IPS-NIHi11 (cell line): ENCODE data around the gene ASXL1.
"Not testable (repeated sequence)": the region's sequence is repeated elsewhere in the genome, so short reads cannot be mapped to it uniquely, and the experiment has no call there.

Source experiments
- DNase-seq: peaks from one replicate; pipeline ENCODE4 v3.0.0; 2012; ENCODE audit warnings: mixed read lengths, low spot score

Gene ASXL1

DNA sequence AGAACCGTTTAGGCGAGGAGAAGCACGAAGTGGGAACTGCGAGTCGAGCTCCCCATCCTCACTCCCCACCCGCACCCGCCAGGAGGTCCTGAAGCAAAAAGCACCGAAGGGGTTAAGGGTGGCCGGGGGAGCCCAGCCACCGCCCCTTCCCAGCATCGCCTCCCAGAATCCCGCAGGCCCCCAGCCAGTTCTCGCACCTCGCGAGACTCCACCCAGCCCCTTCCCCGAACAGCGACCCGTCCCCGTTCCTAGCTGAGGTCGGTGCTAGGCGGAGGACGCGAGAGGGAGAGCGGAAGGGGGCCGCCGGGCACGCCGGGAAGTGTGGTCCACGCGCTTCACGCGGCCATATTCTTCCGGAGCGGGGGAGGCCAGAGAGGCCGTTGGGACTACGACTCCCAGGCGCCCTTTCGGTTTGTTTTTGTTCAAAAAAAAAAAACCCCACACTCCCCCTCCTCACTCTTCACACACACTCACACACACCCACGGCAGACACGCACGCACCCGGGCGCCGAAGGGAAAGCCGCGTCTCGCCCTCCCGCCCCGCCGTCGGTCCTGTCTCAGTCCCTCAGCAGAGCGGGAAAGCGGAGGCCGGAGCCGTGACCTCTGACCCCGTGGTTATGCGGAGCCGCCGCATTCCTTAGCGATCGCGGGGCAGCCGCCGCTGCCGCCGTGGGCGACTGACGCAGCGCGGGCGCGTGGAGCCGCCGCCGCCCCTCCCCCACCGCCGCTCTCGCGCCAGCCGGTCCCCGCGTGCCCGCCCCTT lies at the start of gene ASXL1:
TSS of gene ASXL1 (plus strand) at position 463 of the 763 bp plus-strand sequence. CDS start 445 bp downstream, outside the sequence.
- peak; percentile 98 for DNase-seq

DNA sequence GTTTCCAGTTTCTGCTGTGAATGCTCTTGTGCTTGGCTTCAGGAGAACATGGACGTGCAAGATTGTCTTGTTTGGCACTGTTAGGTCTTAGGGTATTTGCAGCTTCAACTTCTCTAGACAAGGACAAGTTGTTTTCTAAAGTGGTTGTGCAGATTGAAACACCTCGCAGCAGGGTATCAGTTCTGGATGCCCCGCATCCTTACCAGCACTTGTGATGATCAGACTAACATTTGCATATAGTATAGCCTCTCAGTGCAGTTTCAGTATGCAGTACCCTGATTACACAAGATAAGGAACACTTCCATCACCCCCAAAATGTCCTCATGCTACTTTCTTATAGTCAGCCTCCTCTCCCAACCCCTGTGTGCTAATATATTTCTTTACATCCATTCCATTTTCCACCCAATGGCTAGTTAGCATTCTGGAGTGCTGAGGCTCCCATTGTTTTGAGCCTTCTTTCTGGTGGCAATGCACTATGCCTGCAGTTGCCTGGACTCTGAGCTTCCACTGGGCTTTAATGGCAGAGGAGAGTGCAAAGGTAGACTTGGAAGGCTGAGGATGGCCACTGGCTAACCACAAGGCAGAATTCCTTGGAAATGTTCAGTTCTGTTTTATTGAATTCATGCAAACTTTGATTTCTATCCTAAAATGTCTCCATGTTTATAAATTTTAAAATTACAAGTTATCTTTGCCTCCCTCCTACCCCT lies 45.3 kb upstream of the ASXL1 start:
- DNase-seq, result no peak

DNA sequence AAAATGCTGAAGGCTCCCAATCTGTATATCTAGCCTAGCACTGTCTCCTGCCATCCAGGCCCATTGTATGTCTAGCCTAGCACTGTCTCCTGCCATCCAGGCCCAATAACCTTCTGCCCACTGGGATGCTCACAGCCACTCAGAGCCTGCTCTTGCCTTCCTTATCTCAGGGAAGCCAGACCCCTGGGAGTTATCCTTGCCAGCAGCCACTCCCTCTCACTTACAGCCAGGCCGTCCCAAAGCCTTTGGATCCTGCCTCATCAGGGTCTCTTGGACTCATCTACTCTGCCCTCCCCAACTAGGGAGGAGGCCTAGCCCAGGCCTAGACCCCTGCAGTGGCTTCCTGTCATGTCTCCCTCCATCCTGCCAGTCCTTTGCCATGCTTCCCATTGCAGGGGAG lies 43.4 kb upstream of the ASXL1 start:
- no peak for DNase-seq

DNA sequence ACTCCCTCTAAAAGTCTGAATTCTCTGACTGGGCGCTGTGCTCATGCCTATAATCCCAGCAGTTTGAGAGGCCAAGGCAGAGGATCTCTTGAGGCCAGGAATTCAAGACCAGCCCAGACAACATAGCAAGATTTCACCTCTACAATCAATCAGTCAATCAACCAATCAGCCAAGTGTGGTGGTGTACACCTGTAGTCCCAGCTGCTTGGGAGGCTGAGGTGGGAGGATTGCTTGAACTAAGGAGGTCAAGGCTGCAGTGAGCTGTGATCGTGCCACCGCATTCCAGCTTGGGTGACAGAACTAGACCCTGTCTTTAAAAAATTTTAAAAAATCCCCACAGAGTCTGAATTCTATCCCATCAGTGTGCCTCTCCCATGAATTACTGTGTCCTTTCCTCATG lies 42.7 kb upstream of the ASXL1 start:
- no peak for DNase-seq

DNA sequence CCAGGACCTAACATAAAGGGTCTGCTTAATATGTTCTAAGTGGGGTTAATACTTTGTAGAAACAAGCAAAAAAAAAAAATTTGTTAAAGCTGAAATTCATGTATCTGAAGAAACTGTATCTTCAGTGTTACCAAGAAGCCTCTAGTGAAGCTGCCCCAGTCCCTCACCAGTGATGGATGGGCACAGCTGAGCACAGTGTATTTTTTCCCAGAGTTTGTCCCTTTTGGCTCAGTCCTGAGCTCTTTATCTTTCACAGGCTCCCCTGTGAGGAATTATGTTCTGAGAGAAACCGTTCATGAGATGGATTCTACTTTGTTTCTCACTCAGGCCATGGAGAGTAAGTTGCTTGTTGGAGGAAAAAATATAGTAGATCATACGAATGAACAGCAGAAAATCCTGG lies 42.2 kb upstream of the ASXL1 start:
- DNase-seq, result no peak

DNA sequence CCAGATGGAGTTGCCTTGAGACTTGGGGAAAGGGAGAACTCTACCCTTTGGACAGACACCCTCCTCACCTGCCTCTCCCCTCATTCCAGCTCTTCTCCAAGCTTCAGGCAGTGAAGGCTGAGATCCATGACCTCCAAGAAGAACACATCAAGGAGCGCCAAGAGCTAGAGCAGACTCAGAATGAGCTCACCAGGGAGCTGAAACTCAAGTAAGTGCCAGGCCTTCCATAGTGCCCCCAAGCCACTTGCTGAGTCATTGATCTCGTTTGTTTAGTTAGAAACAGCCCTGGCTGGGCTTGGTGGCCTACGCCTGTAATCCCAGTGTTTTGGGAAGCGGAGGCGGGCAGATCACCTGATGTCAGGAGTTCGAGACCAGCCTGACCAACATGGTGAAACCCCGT lies 41.5 kb upstream of the ASXL1 start:
- no peak for DNase-seq

DNA sequence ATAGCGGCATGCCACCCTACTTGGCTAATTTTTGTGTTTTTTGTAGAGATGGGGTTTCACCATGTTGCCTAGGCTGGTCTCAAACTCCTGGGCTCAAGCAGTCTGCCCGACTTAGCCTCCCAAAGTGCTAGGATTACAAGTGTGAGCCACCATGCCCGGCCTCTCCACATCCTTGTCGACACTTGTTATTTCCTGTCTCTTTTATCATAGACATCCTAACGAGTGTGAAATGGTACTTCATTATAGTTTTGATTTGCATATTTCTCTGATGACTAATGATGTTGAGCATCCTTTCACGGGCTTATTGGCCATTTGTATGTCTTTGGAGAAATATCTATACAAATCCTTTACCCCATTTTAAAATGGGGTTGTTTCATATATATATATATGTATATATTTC lies 39.0 kb upstream of the ASXL1 start:
- DNase-seq, result no peak

DNA sequence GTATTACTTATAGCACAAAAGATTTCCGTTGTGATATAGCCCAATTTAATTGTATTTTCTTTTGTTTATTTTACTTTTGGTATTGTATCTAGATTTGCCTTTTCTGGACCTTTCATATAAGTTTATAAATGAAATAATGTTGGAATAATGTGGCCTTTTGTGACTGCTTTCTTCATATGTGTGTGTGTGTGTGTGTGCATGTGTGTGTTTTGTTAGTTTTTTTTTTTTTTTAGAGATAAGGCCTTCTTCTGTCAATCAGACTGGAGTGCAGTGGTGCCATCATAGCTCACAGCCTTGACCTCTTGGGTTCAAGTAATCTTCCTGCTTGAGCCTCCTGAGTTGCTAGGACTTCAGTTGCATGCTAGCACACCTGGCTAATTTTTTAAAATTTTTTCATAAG lies 37.8 kb upstream of the ASXL1 start:
- no peak for DNase-seq

DNA sequence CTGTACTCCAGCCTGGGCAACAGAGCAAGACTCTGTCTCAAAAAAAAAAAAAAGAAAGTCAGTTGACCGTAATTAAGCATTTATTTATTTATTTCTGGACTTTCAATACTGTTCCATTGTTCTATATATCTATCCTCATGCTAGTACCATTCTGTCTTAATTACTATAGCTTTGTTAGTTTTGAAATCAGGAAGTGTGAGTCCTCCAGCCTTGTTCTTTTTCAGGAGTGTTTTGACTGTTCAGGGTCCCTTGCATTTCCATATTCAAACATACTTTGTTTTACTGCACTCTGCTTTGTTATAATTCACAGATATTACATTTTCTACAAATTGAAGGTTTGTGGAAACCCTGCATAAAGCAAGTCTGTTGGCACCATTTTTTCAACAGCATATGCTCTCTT lies 36.7 kb upstream of the ASXL1 start:
- no peak for DNase-seq

DNA sequence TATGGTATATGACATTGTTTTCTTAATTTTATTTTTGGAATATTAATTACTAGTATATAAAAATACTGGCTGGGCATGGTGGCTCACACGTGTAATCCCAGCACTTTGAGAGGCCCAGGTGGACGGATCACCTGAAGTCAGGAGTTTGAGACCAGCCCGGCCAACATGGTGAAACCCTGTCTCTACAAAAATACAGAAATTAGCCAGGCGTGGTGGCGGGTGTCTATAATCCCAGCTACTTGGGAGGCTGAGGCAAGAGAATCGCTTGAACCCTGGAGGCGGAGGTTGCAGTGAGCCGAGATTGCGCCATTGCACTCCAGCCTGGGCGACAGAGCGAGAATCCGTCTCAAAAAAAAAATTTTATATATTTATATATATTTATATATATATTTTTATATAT lies 35.9 kb upstream of the ASXL1 start:
- not testable (repeated sequence) for DNase-seq

DNA sequence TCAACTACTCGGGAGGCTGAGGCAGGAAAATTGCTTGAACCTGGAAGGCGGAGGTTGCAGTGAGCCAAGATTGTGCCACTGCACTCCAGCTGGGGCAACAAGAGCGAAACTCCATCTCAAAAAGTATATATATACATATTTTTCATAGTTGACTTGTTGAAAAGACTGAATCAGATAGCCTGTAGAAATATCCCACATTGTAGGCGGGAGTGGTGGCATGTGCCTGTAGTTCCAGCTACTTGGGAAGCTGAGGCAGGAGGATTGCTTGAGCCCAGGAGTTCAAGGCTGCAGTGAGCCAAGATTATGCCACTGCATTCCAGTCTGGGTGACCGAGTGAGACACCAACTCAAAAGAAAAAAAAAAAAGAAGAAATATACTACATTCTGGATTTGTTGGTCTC lies 34.4 kb upstream of the ASXL1 start:
- DNase-seq, result not testable (repeated sequence)

DNA sequence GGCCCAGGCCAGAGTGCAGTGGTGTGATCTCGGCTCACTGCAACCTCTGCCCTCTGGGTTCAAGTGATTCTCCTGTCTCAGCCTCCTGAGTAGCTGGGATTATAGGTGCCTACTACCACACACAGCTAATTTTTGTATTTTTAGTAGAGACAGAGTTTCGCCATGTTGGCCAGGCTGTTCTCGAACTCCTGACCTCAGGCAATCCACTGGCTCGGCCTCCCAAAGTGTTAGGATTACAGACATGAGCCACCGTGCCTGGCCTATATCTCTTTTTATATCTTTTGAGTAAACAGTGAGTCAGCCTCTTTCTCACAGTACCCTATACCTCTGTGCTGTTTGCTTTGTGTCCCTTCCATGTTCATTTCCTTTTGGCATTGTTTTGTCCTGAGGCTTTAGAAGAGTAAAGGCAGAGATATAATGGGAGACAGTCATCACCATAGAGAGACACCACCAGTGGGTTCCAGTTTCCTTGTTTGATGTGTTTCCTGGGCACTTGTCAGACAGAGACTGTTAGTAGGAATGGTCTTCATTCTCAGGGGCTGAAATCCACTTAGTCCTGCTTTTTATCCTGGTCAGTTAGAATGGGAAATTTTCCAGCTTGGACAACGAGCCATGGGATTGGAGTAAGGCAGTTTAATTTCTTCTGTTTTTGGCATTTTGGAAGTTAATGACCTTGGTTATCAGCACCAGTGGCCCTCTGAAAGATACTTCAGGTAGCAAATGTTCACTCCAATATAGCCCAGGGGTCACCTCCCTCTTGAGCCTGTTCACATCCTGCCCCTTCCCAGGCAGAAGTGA lies 32.2 kb upstream of the ASXL1 start:
- no peak for DNase-seq

DNA sequence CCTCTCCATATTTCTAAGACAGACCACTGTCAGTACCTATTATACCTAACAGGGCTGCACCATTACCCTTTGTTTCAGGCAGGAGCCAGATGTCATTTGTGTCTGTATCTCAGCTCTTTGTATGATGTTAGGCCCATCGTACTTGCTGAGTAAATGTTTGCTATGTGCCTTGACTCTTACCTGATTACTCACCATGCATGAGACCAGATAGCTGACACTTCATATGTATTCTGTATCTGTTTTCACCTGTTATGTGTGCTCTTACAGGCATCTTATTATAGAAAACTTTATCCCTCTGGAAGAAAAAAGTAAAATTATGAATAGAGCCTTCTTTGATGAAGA lies 31.7 kb upstream of the ASXL1 start:
- DNase-seq, result no peak

DNA sequence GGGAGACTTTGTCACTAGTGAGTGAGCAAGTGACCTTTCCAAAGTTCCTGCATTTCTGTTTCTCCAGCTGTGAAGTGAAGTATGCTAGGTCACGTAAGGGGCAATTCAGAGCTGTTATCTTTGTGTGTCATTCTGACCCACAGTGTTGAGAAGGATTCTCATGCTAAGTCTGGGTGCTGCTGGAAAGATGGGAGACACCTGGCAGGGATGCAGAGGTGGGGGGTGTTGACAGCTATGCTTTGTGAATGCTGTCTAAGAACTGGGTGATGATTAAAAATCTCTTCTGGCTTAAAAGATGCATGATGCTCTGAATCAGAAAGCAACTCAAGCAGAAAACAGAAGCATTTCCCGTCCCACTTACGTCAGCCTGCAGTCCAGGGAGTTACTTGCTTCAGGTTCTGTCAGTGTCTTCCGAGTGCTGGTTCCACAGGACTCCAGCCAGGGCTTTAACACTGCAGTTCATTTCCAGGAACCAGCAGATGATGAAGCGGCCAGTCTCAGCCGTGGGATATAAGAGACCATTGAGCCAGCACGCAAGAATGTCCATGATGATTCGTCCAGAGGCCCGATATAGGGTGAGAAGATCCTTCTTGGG lies 30.9 kb upstream of the ASXL1 start:
- no peak for DNase-seq

DNA sequence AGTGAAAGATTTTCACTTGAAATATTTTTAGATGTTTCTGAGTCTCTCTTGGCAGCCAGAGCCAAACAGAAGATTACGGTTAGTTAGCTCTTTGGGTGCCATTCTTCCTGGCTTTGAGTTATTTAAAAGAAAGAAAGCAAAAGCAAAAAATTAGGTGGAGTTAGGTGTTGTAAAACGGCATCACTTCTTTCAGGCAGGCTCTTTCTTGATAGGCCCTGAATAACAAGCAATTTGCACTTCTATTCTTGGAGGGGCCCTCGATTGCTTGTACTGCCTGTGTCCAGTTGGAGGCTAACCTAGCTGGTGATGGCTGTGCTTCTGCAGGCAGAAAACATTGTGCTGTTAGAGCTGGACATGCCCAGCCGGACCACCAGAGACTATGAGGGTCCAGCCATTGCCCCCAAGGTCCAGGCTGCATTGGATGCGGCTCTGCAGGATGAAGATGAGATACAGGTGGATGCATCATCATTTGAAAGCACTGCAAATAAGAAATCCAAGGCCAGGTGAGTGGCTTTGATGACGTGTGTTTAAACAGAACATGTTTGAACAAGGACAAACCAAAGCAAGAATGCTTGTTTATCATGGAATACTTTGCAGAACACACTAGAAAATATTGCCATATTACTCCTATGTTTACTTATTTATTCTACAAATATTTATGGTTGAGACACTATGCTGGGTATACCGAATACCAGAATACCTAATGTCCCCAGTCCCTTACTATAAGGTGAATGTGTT lies 28.1 kb upstream of the ASXL1 start:
- no peak for DNase-seq

DNA sequence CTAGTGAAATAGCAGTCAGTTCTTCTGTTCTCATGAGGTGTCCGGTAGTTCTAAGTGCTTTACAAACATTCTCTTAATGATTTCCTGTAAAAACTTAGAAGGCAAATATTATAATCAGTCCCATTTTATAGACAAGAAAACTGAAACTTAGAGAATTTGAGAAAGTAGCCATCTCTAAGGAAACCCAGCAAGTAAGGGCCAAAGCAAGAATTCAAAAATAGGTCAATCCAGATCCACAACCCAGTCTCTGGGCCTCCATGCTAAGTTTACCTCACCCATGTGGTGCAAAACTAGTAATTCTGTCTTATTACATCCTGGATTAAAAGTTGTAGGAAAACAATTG lies 27.6 kb upstream of the ASXL1 start:
- DNase-seq, result no peak

DNA sequence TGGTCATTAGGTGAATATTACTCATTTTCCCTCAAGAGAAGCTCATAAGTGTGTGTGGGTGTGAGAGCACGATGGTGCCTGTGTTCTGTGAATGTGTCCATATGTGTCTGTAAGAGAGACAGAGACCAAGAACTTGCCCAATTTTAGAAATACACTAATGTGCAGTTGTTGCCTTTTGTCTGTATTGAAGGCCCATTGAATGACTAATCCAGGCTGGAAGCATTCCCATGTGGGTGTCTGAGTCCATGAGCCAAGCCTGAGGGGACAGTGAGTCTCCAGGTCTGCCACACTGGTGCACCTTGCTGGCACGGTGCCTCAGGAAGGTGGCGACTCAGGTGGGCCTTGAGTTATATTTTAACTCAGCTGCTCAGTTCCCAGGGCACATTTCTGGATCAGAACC lies 25.5 kb upstream of the ASXL1 start:
- DNase-seq, result no peak

DNA sequence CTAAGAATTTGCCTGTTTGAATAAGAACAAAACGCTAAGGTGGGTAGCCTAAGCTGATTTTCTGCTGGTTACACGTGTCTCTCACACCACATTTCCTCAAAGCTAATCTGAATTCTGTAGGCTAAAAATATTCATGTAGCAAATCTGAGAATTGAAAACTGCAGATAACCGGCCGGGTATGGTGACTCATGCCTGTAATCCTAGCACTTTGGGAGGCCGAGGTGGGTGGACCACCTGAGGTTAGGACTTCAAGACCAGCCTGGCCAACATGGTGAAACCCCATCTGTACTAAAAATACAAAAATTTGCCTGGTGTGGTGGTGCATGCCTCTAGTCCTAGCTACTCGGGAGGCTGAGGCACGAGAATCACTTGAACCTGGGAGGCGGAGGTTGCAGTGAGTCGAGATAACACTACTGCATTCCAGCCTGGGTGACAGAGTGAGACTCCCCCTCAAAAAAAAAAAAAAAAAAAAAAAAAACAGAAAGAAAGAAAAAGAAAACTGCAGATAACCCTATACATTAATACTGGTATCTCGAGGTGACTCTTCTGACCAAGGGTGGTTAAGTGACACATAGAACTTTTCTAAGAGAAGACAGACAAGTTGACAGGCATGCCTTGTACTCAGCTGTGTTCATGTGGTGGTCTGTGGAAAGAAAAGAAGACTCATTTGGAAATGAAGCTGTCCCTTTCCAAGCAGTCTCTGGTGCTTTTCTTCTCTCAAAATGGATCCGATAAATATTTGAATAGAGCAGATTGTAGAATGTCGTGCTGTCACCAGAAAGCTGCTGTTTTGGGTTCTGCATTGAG lies 24.7 kb upstream of the ASXL1 start:
- no peak for DNase-seq

DNA sequence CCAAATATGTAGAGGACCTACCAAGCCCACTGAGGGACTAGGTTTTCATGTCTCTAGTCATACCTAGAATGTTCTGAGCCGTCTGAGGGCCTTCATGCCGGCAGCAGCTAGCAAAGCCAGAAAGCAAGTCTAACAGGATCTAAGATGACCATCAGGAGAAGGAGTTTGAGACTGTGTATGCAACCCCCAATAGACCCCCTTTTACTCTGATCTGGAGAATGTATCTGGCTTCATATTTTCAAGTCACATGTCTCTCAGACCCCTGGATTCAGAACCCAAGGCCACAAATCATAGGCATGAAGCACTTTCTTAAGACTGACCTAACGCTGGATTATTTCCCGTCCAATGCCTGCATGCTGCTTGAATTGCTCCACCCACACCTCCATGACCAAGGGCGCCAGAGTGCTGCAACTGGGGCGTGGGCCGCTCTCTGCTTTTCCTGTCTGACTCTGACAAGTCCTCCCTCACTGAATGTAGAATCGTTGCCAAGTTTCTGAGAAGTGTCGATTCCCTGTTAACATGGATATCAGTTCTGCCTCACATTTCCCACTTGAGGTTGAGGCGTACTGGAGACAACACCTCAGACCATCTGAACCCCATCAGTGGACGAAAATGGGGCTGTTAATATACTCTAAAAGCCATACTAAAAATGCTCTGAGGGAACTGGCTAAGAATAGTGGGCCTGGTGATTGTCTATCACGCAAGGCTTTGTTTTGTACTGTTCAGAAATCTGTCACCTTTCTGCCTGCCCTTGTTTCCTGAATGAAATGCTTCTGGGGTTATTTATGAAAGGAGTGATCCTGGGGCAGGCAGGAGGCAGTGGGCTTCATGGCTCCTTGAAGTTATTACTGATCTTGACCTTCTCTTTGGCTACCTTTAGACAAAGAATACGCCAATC lies 23.9 kb upstream of the ASXL1 start:
- no peak for DNase-seq

DNA sequence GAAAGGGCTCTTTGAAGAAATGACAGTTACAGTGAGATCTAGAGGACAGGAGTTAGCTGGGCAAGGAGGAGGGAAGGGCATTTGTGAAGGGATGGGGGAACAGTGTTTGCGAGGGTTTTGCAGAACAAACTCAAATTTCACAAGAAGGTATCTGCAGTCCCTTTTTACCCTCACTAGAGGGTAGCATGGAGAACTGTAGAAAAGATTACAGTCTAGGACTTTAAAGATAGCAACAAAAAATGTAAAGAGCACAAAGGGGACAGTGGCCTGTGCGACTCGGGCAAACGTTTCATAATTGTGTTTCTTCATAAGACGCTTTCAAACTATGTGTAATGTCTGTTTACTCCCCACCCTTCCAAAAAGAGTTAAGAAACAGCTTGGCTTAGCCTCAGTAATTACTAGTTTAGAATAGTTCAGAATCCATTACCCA lies 21.2 kb upstream of the ASXL1 start:
- DNase-seq, result peak; percentile 28
